Right kidney (tissue), 9 donors: Measurements from ENCODE around the gene DNAJC10.
"Not testable (repeated sequence)": the region's sequence is repeated elsewhere in the genome, so short reads cannot be mapped to it uniquely, and the experiment has no call there.

Experiments used
- DNase-seq: peaks from one replicate; pipeline ENCODE4 v3.0.0-alpha.2; 2016
- long read RNA-seq, 8 donors: transcript quantifications; one replicate each; lab custom pipeline, GENCODE V29; 2026

Gene DNAJC10
- long read RNA-seq, donor 1, full-length matches to known transcripts, result 14 of 48 reads
- long read RNA-seq, donor 1, partial matches to known transcripts, result 34 of 48 reads
- long read RNA-seq, donor 1, other reads (novel, unspliced or antisense), result 0 of 48 reads
- long read RNA-seq, donor 2, full-length matches to known transcripts, result 5 of 5 reads
- long read RNA-seq, donor 2, partial matches to known transcripts, result 0 of 5 reads
- long read RNA-seq, donor 2, other reads (novel, unspliced or antisense), result 0 of 5 reads
- long read RNA-seq, donor 3, full-length matches to known transcripts, result 5 of 19 reads
- long read RNA-seq, donor 3, partial matches to known transcripts, result 14 of 19 reads
- long read RNA-seq, donor 3, other reads (novel, unspliced or antisense), result 0 of 19 reads
- long read RNA-seq, donor 4, full-length matches to known transcripts, result 10 of 21 reads
- long read RNA-seq, donor 4, partial matches to known transcripts, result 11 of 21 reads
- long read RNA-seq, donor 4, other reads (novel, unspliced or antisense), result 0 of 21 reads
- long read RNA-seq, donor 5, full-length matches to known transcripts, result 7 of 19 reads
- long read RNA-seq, donor 5, partial matches to known transcripts, result 12 of 19 reads
- long read RNA-seq, donor 5, other reads (novel, unspliced or antisense), result 0 of 19 reads
- long read RNA-seq, donor 6, full-length matches to known transcripts, result 12 of 18 reads
- long read RNA-seq, donor 6, partial matches to known transcripts, result 6 of 18 reads
- long read RNA-seq, donor 6, other reads (novel, unspliced or antisense), result 0 of 18 reads
- long read RNA-seq, donor 7, full-length matches to known transcripts, result 13 of 33 reads
- long read RNA-seq, donor 7, partial matches to known transcripts, result 20 of 33 reads
- long read RNA-seq, donor 7, other reads (novel, unspliced or antisense), result 0 of 33 reads
- long read RNA-seq, donor 8, full-length matches to known transcripts, result 12 of 20 reads
- long read RNA-seq, donor 8, partial matches to known transcripts, result 8 of 20 reads
- long read RNA-seq, donor 8, other reads (novel, unspliced or antisense), result 0 of 20 reads

GRCh38 chr2:182715892-182716649 lies at the start of gene DNAJC10:
Gene DNAJC10 (plus strand): TSS chr2:182716257. CDS start chr2:182718087, 1,830 bp downstream.
- peak; percentile 99 for DNase-seq

- no peak for DNase-seq
Measured at GRCh38 chr2:182666674-182667314, 49.3 kb upstream of the DNAJC10 start.

GRCh38 chr2:182667315-182667695 lies 48.8 kb upstream of the DNAJC10 start:
- DNase-seq, result no peak

- no peak for DNase-seq
Measured at GRCh38 chr2:182668671-182669070, 47.4 kb upstream of the DNAJC10 start.

- no peak for DNase-seq
Measured at GRCh38 chr2:182672466-182673165, 43.4 kb upstream of the DNAJC10 start.

GRCh38 chr2:182680837-182681236 lies 35.2 kb upstream of the DNAJC10 start:
- DNase-seq, result no peak

- no peak for DNase-seq
Measured at GRCh38 chr2:182682210-182682609, 33.8 kb upstream of the DNAJC10 start.

- no peak for DNase-seq
Measured at GRCh38 chr2:182685559-182685958, 30.5 kb upstream of the DNAJC10 start.

- DNase-seq, result not testable (repeated sequence)
Measured at GRCh38 chr2:182686763-182687162, 29.3 kb upstream of the DNAJC10 start.

GRCh38 chr2:182694189-182694588 lies 21.9 kb upstream of the DNAJC10 start:
- DNase-seq, result no peak

GRCh38 chr2:182695776-182696175 lies 20.3 kb upstream of the DNAJC10 start:
- DNase-seq, result no peak

- DNase-seq, result no peak
Measured at GRCh38 chr2:182698671-182699070, 17.4 kb upstream of the DNAJC10 start.

- DNase-seq, result no peak
Measured at GRCh38 chr2:182705761-182706160, 10.3 kb upstream of the DNAJC10 start.

GRCh38 chr2:182706751-182707150 lies 9.3 kb upstream of the DNAJC10 start:
- DNase-seq, result no peak

GRCh38 chr2:182713601-182714000 lies 2.5 kb upstream of the DNAJC10 start:
- DNase-seq, result no peak

- DNase-seq, result no peak
Measured at GRCh38 chr2:182715121-182715891, 751 bp upstream of the DNAJC10 start.

GRCh38 chr2:182716650-182716979 lies 558 bp downstream of the DNAJC10 start:
- no peak for DNase-seq

- no peak for DNase-seq
Measured at GRCh38 chr2:182717416-182717815, 1.4 kb downstream of the DNAJC10 start.

GRCh38 chr2:182717816-182718215 lies 1.8 kb downstream of the DNAJC10 start:
- no peak for DNase-seq

- DNase-seq, result no peak
Measured at GRCh38 chr2:182718459-182718858, 2.4 kb downstream of the DNAJC10 start.
